Measurements from ENCODE around the gene TBPL2. TPM values are rescaled to one million over a fixed set of nuclear protein-coding genes. Genes with fewer than 3 reads are reported as not detected.
"Not testable (repeated sequence)": the region's sequence is repeated elsewhere in the genome, so short reads cannot be mapped to it uniquely, and the experiment has no call there.

Gene TBPL2
- total RNA-seq, 1 experiment from 2014 or later, result not detected

DNA sequence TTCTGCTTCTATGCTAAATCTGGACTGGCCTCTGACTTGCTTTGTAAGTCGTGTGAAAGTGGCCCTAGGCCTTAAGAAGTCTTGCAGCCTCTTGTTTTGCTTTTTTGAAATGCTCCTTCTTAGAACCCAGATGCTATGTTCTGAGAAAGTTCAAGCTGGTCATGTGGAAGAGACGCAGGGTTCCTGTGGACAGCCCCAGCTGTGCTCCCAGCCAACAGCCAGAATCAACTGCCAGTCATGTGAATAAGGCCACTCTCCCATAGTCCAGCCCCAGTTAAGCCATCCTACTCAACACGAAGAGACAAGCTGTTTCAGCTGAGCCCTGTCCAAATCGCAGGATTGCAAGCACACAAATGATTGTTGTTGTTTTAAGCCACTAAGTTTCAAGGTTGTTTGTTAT is 37.3 kb upstream of the TBPL2 start:
- Mint-ChIP-seq H3K36me3 (ENCODE audit: insufficient read depth in 1 of 3, low read depth in 3 of 3) (no peaks in the 10 kb centered on the region), H3K4me3 (no peak overlapping the region), H3K9me3 (no peaks in the 10 kb centered on the region), H3K4me1 (no peaks in the 10 kb centered on the region), H3K27ac (no peak overlapping the region), H3K27me3 (ENCODE audit: low read depth) (no peaks in the 10 kb centered on the region)
- no peak overlapping the region for H3K4me2 ChIP-seq (ENCODE audit: insufficient read depth, insufficient read length, low read length)
- no peak overlapping the region for H4K5ac ChIP-seq (ENCODE audit: insufficient read length, low read depth, low read length)
- TF ChIP-seq, protein P1, sequence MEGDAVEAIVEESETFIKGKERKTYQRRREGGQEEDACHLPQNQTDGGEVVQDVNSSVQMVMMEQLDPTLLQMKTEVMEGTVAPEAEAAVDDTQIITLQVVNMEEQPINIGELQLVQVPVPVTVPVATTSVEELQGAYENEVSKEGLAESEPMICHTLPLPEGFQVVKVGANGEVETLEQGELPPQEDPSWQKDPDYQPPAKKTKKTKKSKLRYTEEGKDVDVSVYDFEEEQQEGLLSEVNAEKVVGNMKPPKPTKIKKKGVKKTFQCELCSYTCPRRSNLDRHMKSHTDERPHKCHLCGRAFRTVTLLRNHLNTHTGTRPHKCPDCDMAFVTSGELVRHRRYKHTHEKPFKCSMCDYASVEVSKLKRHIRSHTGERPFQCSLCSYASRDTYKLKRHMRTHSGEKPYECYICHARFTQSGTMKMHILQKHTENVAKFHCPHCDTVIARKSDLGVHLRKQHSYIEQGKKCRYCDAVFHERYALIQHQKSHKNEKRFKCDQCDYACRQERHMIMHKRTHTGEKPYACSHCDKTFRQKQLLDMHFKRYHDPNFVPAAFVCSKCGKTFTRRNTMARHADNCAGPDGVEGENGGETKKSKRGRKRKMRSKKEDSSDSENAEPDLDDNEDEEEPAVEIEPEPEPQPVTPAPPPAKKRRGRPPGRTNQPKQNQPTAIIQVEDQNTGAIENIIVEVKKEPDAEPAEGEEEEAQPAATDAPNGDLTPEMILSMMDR (conservative IDR thresholded peaks at IDR 0.05), result no peak
- H3K9ac ChIP-seq (ENCODE audit: extremely low read depth, insufficient read length, low read length), result no peak overlapping the region
- H2BK20ac ChIP-seq (ENCODE audit: low read depth, low read length, poor library complexity, severe bottlenecking), result no peak overlapping the region
- H4K20me1 ChIP-seq (ENCODE audit: control insufficient read depth, insufficient read depth, insufficient read length), result no peaks in the 10 kb centered on the region
- no peak overlapping the region for H2AFZ ChIP-seq (ENCODE audit: low read length)
- no peak overlapping the region for H3K56ac ChIP-seq (ENCODE audit: insufficient read length, low read depth, low read length)
- H3T11ph ChIP-seq (ENCODE audit: low read length), result no peak overlapping the region
- no peak overlapping the region for H3K14ac ChIP-seq (ENCODE audit: insufficient read depth, low read length)
- no peaks in the 10 kb centered on the region for H3K9me3 ChIP-seq (ENCODE audit: control insufficient read depth, low read depth, low read length)
- H3K4ac ChIP-seq (ENCODE audit: low read depth, low read length), result no peak overlapping the region
- H2BK5ac ChIP-seq (ENCODE audit: insufficient read length, low read length), result no peak overlapping the region
- no peaks in the 10 kb centered on the region for H3K4me1 ChIP-seq (ENCODE audit: insufficient read depth, low read length)
- no peaks in the 10 kb centered on the region for H3K79me2 ChIP-seq (ENCODE audit: insufficient read depth, low read length)
- H3K27ac ChIP-seq (ENCODE audit: insufficient read length, low read depth, low read length), result no peak overlapping the region
- H2BK120ac ChIP-seq (ENCODE audit: low read depth, low read length, poor library complexity, severe bottlenecking), result no peak overlapping the region
- WGBS (ENCODE audit: extremely low coverage, insufficient read length, low lambda C conversion rate), result no CpG with 5 or more reads among the region's 4 CpGs
- H3K27me3 ChIP-seq (ENCODE audit: insufficient read depth, low read length), result no peaks in the 10 kb centered on the region
- H2AK5ac ChIP-seq (ENCODE audit: insufficient read length, low read length), result no peak overlapping the region
- H2BK15ac ChIP-seq (ENCODE audit: low read depth, low read length), result no peak overlapping the region
- H4K8ac ChIP-seq (replicated peaks; ENCODE audit: insufficient read length, low read depth, low read length), result no peak overlapping the region
- no peaks in the 10 kb centered on the region for H3K23me2 ChIP-seq (ENCODE audit: insufficient read length, low read depth, low read length, poor library complexity, severe bottlenecking)
- H4K91ac ChIP-seq (ENCODE audit: insufficient read length, low read depth, low read length), result no peak overlapping the region
- no peak overlapping the region for H2BK12ac ChIP-seq (ENCODE audit: insufficient read length, low read depth, low read length)
- H3K23ac ChIP-seq (ENCODE audit: insufficient read length, low read depth, low read length), result no peak overlapping the region
- no peak for DNase-seq
- H3K79me1 ChIP-seq (ENCODE audit: insufficient read depth, low read depth, low read length, poor library complexity, severe bottlenecking), result no peaks in the 10 kb centered on the region
- H3K18ac ChIP-seq (ENCODE audit: insufficient read length, low read depth, low read length), result no peak overlapping the region

DNA sequence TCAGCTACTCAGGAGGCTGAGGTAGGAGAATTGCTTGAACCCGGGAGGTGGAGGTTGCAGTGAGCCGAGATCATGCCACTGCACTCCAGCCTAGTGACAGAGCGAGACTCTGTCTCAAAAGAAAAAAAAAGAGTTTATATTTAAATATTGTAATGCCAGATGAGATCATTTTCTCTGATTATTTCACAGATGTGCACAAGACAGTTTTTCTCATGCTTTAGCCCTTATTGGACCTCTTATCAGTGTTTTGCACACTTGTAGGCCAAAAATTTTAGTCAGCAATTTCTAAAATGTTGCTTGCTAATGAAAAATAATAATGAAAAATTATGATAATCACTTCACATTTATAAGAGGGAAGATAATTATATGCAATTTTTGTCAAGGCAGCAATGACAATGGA is 36.0 kb upstream of the TBPL2 start:
- not testable (repeated sequence) for H2BK12ac ChIP-seq (ENCODE audit: insufficient read length, low read depth, low read length); H3K9me3 ChIP-seq (ENCODE audit: control insufficient read depth, low read depth, low read length); H3K79me2 ChIP-seq (ENCODE audit: insufficient read depth, low read length); H3K27ac Mint-ChIP-seq; H3K79me1 ChIP-seq (ENCODE audit: insufficient read depth, low read depth, low read length, poor library complexity, severe bottlenecking); H3K4ac ChIP-seq (ENCODE audit: low read depth, low read length); H4K8ac ChIP-seq (replicated peaks; ENCODE audit: insufficient read length, low read depth, low read length); H2AK5ac ChIP-seq (ENCODE audit: insufficient read length, low read length); H3K4me3 Mint-ChIP-seq; H3K4me1 ChIP-seq (ENCODE audit: insufficient read depth, low read length); H3K4me1 Mint-ChIP-seq; H3K14ac ChIP-seq (ENCODE audit: insufficient read depth, low read length); H4K20me1 ChIP-seq (ENCODE audit: control insufficient read depth, insufficient read depth, insufficient read length); H2BK15ac ChIP-seq (ENCODE audit: low read depth, low read length); H3T11ph ChIP-seq (ENCODE audit: low read length); H3K18ac ChIP-seq (ENCODE audit: insufficient read length, low read depth, low read length); H3K9me3 Mint-ChIP-seq; H2BK120ac ChIP-seq (ENCODE audit: low read depth, low read length, poor library complexity, severe bottlenecking); H3K27me3 ChIP-seq (ENCODE audit: insufficient read depth, low read length); H3K36me3 Mint-ChIP-seq (ENCODE audit: insufficient read depth in 1 of 3, low read depth in 3 of 3); DNase-seq; H3K27ac ChIP-seq (ENCODE audit: insufficient read length, low read depth, low read length); H2AFZ ChIP-seq (ENCODE audit: low read length); H4K5ac ChIP-seq (ENCODE audit: insufficient read length, low read depth, low read length); H3K9ac ChIP-seq (ENCODE audit: extremely low read depth, insufficient read length, low read length); H3K23me2 ChIP-seq (ENCODE audit: insufficient read length, low read depth, low read length, poor library complexity, severe bottlenecking); H2BK20ac ChIP-seq (ENCODE audit: low read depth, low read length, poor library complexity, severe bottlenecking); H3K27me3 Mint-ChIP-seq (ENCODE audit: low read depth); H4K91ac ChIP-seq (ENCODE audit: insufficient read length, low read depth, low read length); H3K56ac ChIP-seq (ENCODE audit: insufficient read length, low read depth, low read length); H2BK5ac ChIP-seq (ENCODE audit: insufficient read length, low read length); H3K23ac ChIP-seq (ENCODE audit: insufficient read length, low read depth, low read length); H3K4me2 ChIP-seq (ENCODE audit: insufficient read depth, insufficient read length, low read length)
- WGBS (ENCODE audit: extremely low coverage, insufficient read length, low lambda C conversion rate), result no CpG with 5 or more reads among the region's 3 CpGs
